Measurements from ENCODE around the gene CAGE1.
"Not testable (repeated sequence)": the region's sequence is repeated elsewhere in the genome, so short reads cannot be mapped to it uniquely, and the experiment has no call there.

GRCh38 chr6:7321866-7322265, 67.7 kb downstream of the CAGE1 start:
- not testable (repeated sequence) for TF ChIP-seq CTCF (IDR thresholded peaks at IDR 0.05; ENCODE audit: low read depth, low read length); EZH2phosphoT487 (IDR thresholded peaks at IDR 0.05; ENCODE audit: low read depth)
